Hepatocyte (in vitro differentiated cells): ENCODE results near the gene C2orf81. TPM values are rescaled to one million over a fixed set of nuclear protein-coding genes. Genes with fewer than 3 reads are reported as not detected.

Source experiments
- DNase-seq: peaks from one replicate; pipeline ENCODE4 v3.0.0-alpha.2; 2016; ENCODE audit warnings: low spot score
- H2AFZ ChIP-seq: fragments of 200-600 bp; sonication (generic); 2 replicates; pipeline ENCODE4 v1.6.0; 2016; ENCODE audit warnings: antibody characterized with exemption, mild to moderate bottlenecking
- H3K27ac ChIP-seq: fragments of 200-600 bp; sonication (generic); 2 replicates; pipeline ENCODE4 v1.5.1; 2016; ENCODE audit warnings: mild to moderate bottlenecking
- H3K27me3 ChIP-seq: fragments of 200-600 bp; sonication (generic); 2 replicates; pipeline ENCODE4 v1.6.1; 2016
- H3K36me3 ChIP-seq: fragments of 200-600 bp; sonication (generic); replicated peaks from 2 replicates; pipeline ENCODE4 v1.5.1; 2016; ENCODE audit warnings: low read depth; ENCODE audit not compliant: insufficient read depth
- H3K4me1 ChIP-seq: fragments of 200-600 bp; sonication (generic); 2 replicates; pipeline ENCODE4 v1.5.1; 2016; ENCODE audit warnings: mild to moderate bottlenecking, moderate library complexity; ENCODE audit not compliant: insufficient read depth
- H3K4me2 ChIP-seq: fragments of 200-600 bp; sonication (generic); 2 replicates; pipeline ENCODE4 v1.6.0; 2016
- H3K4me3 ChIP-seq: fragments of 200-600 bp; sonication (generic); 2 replicates; pipeline ENCODE4 v1.5.1; 2016; ENCODE audit warnings: mild to moderate bottlenecking
- H3K79me2 ChIP-seq: fragments of 200-600 bp; sonication (generic); 2 replicates; pipeline ENCODE4 v1.6.0; 2017; ENCODE audit warnings: mild to moderate bottlenecking
- H3K9me2 ChIP-seq: fragments of 200-600 bp; sonication (generic); replicated peaks from 2 replicates; pipeline ENCODE4 v1.6.0; 2017; ENCODE audit warnings: mild to moderate bottlenecking; ENCODE audit not compliant: insufficient read depth
- H3K9me3 ChIP-seq: fragments of 200-600 bp; sonication (generic); 2 replicates; pipeline ENCODE4 v1.5.1; 2016; ENCODE audit warnings: low read depth, mild to moderate bottlenecking
- H4K20me1 ChIP-seq: fragments of 200-600 bp; sonication (generic); 2 replicates; pipeline ENCODE4 v1.6.0; 2016; ENCODE audit warnings: mild to moderate bottlenecking; ENCODE audit not compliant: insufficient read depth, poor library complexity, severe bottlenecking
- EZH2 ChIP-seq: fragments of 200-600 bp; sonication (generic); IDR thresholded peaks from 2 replicates; pipeline ENCODE4 v1.6.1; 2016; ENCODE audit warnings: antibody characterized with exemption, mild to moderate bottlenecking, borderline replicate concordance
- EZH2phosphoT487 ChIP-seq: fragments of 200-600 bp; sonication (generic); IDR thresholded peaks from one replicate; pipeline ENCODE4 v1.6.1; 2018; ENCODE audit warnings: antibody characterized with exemption, mild to moderate bottlenecking, low read depth, moderate library complexity; ENCODE audit not compliant: unreplicated experiment, severe bottlenecking
- WGBS: methylation state at CpG from one replicate; pipeline ENCODE4 v1.1.6; 2016; ENCODE audit warnings: low lambda C conversion rate; ENCODE audit errors: missing lambda C conversion rate; 5-methylcytosine and 5-hydroxymethylcytosine counted together
- polyA plus RNA-seq: library from polyadenylated mRNA; unstranded; fragments of >200 nt; fragmentation: Nextera tagmentation; extraction: Ambion mirVana; gene quantifications from 2 replicates; pipeline ENCODE4 v1.2.1, GENCODE V29; 2016
- total RNA-seq: library from RNA; depleted of rRNA; stranded (reverse); fragments of >200 nt; gene quantifications from 2 replicates; pipeline ENCODE4 v1.2.3, GENCODE V29; 2014
- TF ChIP-seq, protein P1 (sequence below): fragments of 200-600 bp; sonication (generic); IDR thresholded peaks from 2 replicates; pipeline ENCODE4 v1.5.1; 2016; ENCODE audit warnings: antibody characterized with exemption, mild to moderate bottlenecking; ENCODE audit not compliant: poor library complexity

C2orf81 gene
- total and polyA plus RNA-seq, 2 experiments from 2014 or later: 0.37 to 0.76 TPM

DNA sequence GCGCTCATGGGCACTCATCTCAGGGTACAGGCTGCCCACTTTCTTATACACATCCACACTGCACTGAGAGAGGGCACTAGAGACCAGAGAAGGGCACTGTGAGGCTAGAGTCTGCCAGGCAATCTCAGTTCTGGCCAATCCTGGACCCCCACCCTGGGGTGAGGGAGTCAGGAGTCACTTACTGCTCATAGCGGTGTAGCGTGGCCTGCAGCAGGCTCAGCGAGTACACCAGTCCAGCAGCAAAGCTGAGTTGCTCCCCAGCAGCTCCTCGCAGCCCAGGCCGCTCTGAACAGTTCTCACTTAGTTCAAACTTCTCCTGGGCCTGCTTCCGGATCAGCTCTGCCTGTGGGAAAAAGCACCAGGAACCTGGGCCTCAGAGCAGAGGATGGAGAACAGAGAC is 53.6 kb downstream of the C2orf81 start:
- H3K4me2 ChIP-seq: no peak overlapping the region
- 97% methylated on average over 7 of the region's 7 CpGs for WGBS
- no peak overlapping the region for H3K27ac ChIP-seq
- peaks cover 8% of the 10 kb centered on the region for H3K79me2 ChIP-seq
- H3K9me3 ChIP-seq: no peaks in the 10 kb centered on the region
- no peaks in the 10 kb centered on the region for H3K9me2 ChIP-seq
- H3K36me3 ChIP-seq: no peaks in the 10 kb centered on the region
- no peak for DNase-seq
- H3K27me3 ChIP-seq: no peaks in the 10 kb centered on the region
- H2AFZ ChIP-seq: no peak overlapping the region
- no peak overlapping the region for H3K4me3 ChIP-seq
- H4K20me1 ChIP-seq: no peaks in the 10 kb centered on the region
- H3K4me1 ChIP-seq: no peaks in the 10 kb centered on the region
- TF ChIP-seq, protein P1, sequence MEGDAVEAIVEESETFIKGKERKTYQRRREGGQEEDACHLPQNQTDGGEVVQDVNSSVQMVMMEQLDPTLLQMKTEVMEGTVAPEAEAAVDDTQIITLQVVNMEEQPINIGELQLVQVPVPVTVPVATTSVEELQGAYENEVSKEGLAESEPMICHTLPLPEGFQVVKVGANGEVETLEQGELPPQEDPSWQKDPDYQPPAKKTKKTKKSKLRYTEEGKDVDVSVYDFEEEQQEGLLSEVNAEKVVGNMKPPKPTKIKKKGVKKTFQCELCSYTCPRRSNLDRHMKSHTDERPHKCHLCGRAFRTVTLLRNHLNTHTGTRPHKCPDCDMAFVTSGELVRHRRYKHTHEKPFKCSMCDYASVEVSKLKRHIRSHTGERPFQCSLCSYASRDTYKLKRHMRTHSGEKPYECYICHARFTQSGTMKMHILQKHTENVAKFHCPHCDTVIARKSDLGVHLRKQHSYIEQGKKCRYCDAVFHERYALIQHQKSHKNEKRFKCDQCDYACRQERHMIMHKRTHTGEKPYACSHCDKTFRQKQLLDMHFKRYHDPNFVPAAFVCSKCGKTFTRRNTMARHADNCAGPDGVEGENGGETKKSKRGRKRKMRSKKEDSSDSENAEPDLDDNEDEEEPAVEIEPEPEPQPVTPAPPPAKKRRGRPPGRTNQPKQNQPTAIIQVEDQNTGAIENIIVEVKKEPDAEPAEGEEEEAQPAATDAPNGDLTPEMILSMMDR: no peak
- TF ChIP-seq EZH2 (no peak), EZH2phosphoT487 (no peak)

DNA sequence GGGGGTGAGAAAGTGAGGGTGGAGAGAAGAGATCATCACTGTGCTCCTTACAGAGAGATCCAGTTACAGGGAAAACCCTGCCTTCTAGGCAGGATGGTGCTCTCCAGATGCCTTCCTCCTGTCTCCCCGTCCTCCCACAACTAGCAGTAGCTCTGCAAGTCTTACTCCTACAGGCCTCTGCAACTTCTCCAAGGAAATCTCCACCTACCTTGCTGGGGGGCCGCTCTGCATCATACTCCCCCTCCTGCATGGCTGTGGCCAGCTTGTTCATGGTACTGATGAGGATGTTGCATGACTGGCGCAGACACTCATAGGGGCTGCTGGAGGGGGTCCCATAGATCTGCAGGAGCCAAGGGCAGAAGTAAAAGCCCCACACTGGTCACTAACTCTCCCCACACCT is 55.4 kb downstream of the C2orf81 start:
- no peak for DNase-seq
- Histone ChIP-seq H3K9me2 (no peaks in the 10 kb centered on the region), H3K79me2 (no peaks in the 10 kb centered on the region), H3K36me3 (no peaks in the 10 kb centered on the region), H3K9me3 (no peaks in the 10 kb centered on the region), H3K27me3 (no peaks in the 10 kb centered on the region), H3K4me1 (no peaks in the 10 kb centered on the region), H2AFZ (no peak overlapping the region), H3K4me2 (no peak overlapping the region), H3K4me3 (no peak overlapping the region), H4K20me1 (no peaks in the 10 kb centered on the region), H3K27ac (no peak overlapping the region)
- TF ChIP-seq, protein P1: no peak
- TF ChIP-seq EZH2phosphoT487: no peak
- TF ChIP-seq EZH2: no peak
- 98% methylated on average over 3 of the region's 3 CpGs for WGBS

DNA sequence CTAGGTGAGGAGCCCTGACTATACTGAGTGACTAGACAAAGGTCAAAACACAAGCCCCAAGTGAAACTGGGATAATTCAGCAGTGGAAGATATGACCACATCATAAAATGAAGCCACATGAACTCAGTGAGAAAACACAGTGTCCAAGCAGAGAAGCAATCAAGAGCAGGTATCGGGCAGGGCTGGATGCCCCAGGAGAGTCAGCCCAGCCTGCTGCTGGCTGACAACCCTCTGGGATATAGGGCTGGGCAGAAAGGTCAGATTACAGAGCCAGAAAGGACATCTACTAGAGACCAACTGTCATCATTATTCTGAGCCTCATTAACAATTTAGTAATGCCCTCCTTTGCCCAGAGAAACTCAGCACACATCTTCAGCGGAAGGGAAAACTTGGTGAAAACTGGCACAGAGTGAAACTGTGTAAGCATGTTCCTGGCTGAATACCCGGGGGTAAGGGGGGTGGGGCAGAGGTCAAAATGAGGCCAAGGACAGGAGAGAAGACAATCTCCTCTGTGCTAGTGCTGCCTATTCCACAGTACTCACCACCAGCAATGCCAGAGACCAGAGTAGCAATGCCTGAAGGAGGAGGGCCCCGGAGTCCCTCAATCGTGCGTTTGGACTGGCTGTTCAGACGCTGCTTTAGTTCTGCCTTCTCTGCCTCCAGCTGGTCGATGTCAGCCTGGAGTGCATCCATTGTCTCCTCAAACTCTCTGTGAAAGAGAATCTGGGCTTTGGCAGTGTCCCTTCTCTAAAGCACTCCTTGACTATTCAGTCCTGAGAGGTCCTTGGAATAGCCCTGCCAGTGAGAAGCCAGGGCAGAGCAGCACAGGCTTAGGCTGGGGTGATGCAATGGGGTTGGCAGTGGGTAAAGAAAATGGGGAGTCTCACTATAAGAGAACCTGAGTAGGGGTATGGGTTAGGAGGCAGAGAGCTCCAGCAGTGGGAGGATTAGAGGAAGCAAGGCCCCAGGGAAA is 56.6 kb downstream of the C2orf81 start:
- Histone ChIP-seq H3K4me2 (no peak overlapping the region), H3K27ac (no peak overlapping the region), H4K20me1 (no peaks in the 10 kb centered on the region), H3K9me2 (no peaks in the 10 kb centered on the region), H3K9me3 (no peaks in the 10 kb centered on the region), H3K4me1 (no peaks in the 10 kb centered on the region), H3K27me3 (no peaks in the 10 kb centered on the region), H3K79me2 (no peaks in the 10 kb centered on the region), H3K36me3 (no peaks in the 10 kb centered on the region), H3K4me3 (no peak overlapping the region), H2AFZ (no peak overlapping the region)
- TF ChIP-seq EZH2phosphoT487 (no peak), EZH2 (no peak)
- TF ChIP-seq, protein P1: no peak
- no peak for DNase-seq
- WGBS: 88% methylated on average over 8 of the region's 8 CpGs

Other genes starting within 250 kb of the C2orf81 start
- gene MOB1A, start 242.7 kb downstream of the C2orf81 start, total RNA-seq: 100 and 118 TPM in 2 replicates
- gene MOB1A, start 242.7 kb downstream of the C2orf81 start, polyA plus RNA-seq: 43.3 and 47.2 TPM in 2 replicates
- 126 and 142 TPM in 2 replicates for gene MTHFD2, start 223.0 kb downstream of the C2orf81 start, total RNA-seq
- 40.1 TPM in 2 replicates for gene MTHFD2, start 223.0 kb downstream of the C2orf81 start, polyA plus RNA-seq
- 0.36 and 1.5 TPM in 2 replicates for gene SLC4A5, start 78.2 kb downstream of the C2orf81 start, total RNA-seq
- gene SLC4A5, start 78.2 kb downstream of the C2orf81 start, polyA plus RNA-seq: 0.28 and 1.7 TPM in 2 replicates
- gene DCTN1, start 41.3 kb downstream of the C2orf81 start, total RNA-seq: 72.3 and 84.3 TPM in 2 replicates
- gene DCTN1, start 41.3 kb downstream of the C2orf81 start, polyA plus RNA-seq: 95.0 and 111 TPM in 2 replicates
- 6.2 and 7.1 TPM in 2 replicates for gene WDR54, start 111 bp upstream of the C2orf81 start, total RNA-seq
- 22.2 and 22.6 TPM in 2 replicates for gene WDR54, start 111 bp upstream of the C2orf81 start, polyA plus RNA-seq
- 66.1 and 74.2 TPM in 2 replicates for gene RTKN, start 20.3 kb upstream of the C2orf81 start, total RNA-seq
- 77.5 and 85.0 TPM in 2 replicates for gene RTKN, start 20.3 kb upstream of the C2orf81 start, polyA plus RNA-seq
- 16.0 and 20.0 TPM in 2 replicates for gene INO80B, start 33.5 kb upstream of the C2orf81 start, total RNA-seq
- 18.9 and 19.9 TPM in 2 replicates for gene INO80B, start 33.5 kb upstream of the C2orf81 start, polyA plus RNA-seq
- 66.5 and 85.7 TPM in 2 replicates for gene WBP1, start 36.8 kb upstream of the C2orf81 start, total RNA-seq
- 87.5 and 95.0 TPM in 2 replicates for gene WBP1, start 36.8 kb upstream of the C2orf81 start, polyA plus RNA-seq
- 47.6 and 67.1 TPM in 2 replicates for gene MOGS, start 43.8 kb upstream of the C2orf81 start, total RNA-seq
- gene MOGS, start 43.8 kb upstream of the C2orf81 start, polyA plus RNA-seq: 48.3 and 60.2 TPM in 2 replicates
- gene MRPL53, start 51.1 kb upstream of the C2orf81 start, total RNA-seq: 13.8 and 23.4 TPM in 2 replicates
- gene MRPL53, start 51.1 kb upstream of the C2orf81 start, polyA plus RNA-seq: 89.6 and 95.9 TPM in 2 replicates
- gene CCDC142, start 61.4 kb upstream of the C2orf81 start, total RNA-seq: 11.6 and 15.9 TPM in 2 replicates
- gene CCDC142, start 61.4 kb upstream of the C2orf81 start, polyA plus RNA-seq: 16.6 and 21.3 TPM in 2 replicates
- gene TTC31, start 61.5 kb upstream of the C2orf81 start, total RNA-seq: 19.9 and 25.1 TPM in 2 replicates
- 21.3 and 23.8 TPM in 2 replicates for gene TTC31, start 61.5 kb upstream of the C2orf81 start, polyA plus RNA-seq
- 2.5 and 3.4 TPM in 2 replicates for gene LBX2, start 78.0 kb upstream of the C2orf81 start, total RNA-seq
- gene LBX2, start 78.0 kb upstream of the C2orf81 start, polyA plus RNA-seq: 3.1 and 5.2 TPM in 2 replicates
- 10.4 and 10.6 TPM in 2 replicates for gene PCGF1, start 86.1 kb upstream of the C2orf81 start, total RNA-seq
- gene PCGF1, start 86.1 kb upstream of the C2orf81 start, polyA plus RNA-seq: 29.0 and 30.2 TPM in 2 replicates
- gene TLX2, start 92.8 kb upstream of the C2orf81 start, total RNA-seq: not detected in 2 replicates
- gene TLX2, start 92.8 kb upstream of the C2orf81 start, polyA plus RNA-seq: not detected in 2 replicates
- 1.2 and 4.0 TPM in 2 replicates for gene DQX1, start 104.6 kb upstream of the C2orf81 start, total RNA-seq
- gene DQX1, start 104.6 kb upstream of the C2orf81 start, polyA plus RNA-seq: 0.73 TPM in 1 of 2 replicates, not detected in the other
- gene AUP1, start 108.1 kb upstream of the C2orf81 start, total RNA-seq: 121 and 138 TPM in 2 replicates
- gene AUP1, start 108.1 kb upstream of the C2orf81 start, polyA plus RNA-seq: 195 and 212 TPM in 2 replicates
- gene HTRA2, start 108.3 kb upstream of the C2orf81 start, total RNA-seq: 31.2 and 32.4 TPM in 2 replicates
- gene HTRA2, start 108.3 kb upstream of the C2orf81 start, polyA plus RNA-seq: 33.5 and 37.2 TPM in 2 replicates
- 13.3 and 13.6 TPM in 2 replicates for gene LOXL3, start 132.3 kb upstream of the C2orf81 start, total RNA-seq
- 11.0 and 11.2 TPM in 2 replicates for gene LOXL3, start 132.3 kb upstream of the C2orf81 start, polyA plus RNA-seq
- 8.0 and 11.6 TPM in 2 replicates for gene DOK1, start 133.1 kb upstream of the C2orf81 start, total RNA-seq
- 10.7 and 11.4 TPM in 2 replicates for gene DOK1, start 133.1 kb upstream of the C2orf81 start, polyA plus RNA-seq
- 0.70 and 1.0 TPM in 2 replicates for gene M1AP, start 226.7 kb upstream of the C2orf81 start, total RNA-seq
- 0.30 and 1.2 TPM in 2 replicates for gene M1AP, start 226.7 kb upstream of the C2orf81 start, polyA plus RNA-seq
- 6.8 and 7.3 TPM in 2 replicates for gene SEMA4F, start 232.6 kb upstream of the C2orf81 start, total RNA-seq
- gene SEMA4F, start 232.6 kb upstream of the C2orf81 start, polyA plus RNA-seq: 6.5 and 7.4 TPM in 2 replicates